ENCODE results near the gene COLEC11.

GRCh38 chr2:3679180-3679579 is 84.3 kb downstream of the COLEC11 start:
- TF ChIP-seq CTCF (conservative IDR thresholded peaks at IDR 0.05) (no peak), ZFX (IDR thresholded peaks at IDR 0.05) (no peak)

Data from C4-2B (cell line).